OCI-LY3 (cell line): ENCODE data around the gene BLOC1S1.
A peak's percentile ranks its signal among the peaks of the same experiment; 100 is the strongest.

Source experiments
- H2AFZ ChIP-seq: fragments of 200-600, 300-600 bp; shearing (Covaris generic); 2 replicates; pipeline ENCODE4 v1.6.0; 2014; ENCODE audit warnings: antibody characterized with exemption, low read depth, low read length
- H3K27ac ChIP-seq: fragments of 200-600, 300-600 bp; sonication (generic); 2 replicates; pipeline ENCODE4 v1.5.1; 2014; ENCODE audit warnings: mild to moderate bottlenecking, low read length, moderate library complexity, mixed read lengths
- H3K27me3 ChIP-seq: fragments of 200-600, 300-600 bp; sonication (generic); 2 replicates; pipeline ENCODE4 v1.6.1; 2014; ENCODE audit warnings: low read depth, low read length, mixed read lengths
- H3K36me3 ChIP-seq: fragments of 200-600, 300-600 bp; sonication (generic); replicated peaks from 2 replicates; pipeline ENCODE3; 2014; ENCODE audit warnings: low read depth, low read length, mixed read lengths
- H3K4me1 ChIP-seq: fragments of 300-600, 200-600 bp; sonication (generic); 2 replicates; pipeline ENCODE4 v1.6.1; 2014; ENCODE audit warnings: low read length, mixed read lengths
- H3K4me2 ChIP-seq: fragments of 200-600, 300-600 bp; sonication (generic); 2 replicates; pipeline ENCODE4 v1.6.1; 2014; ENCODE audit warnings: low read length, mixed read lengths
- H3K4me3 ChIP-seq: fragments of 300-600, 200-600 bp; sonication (generic); 2 replicates; pipeline ENCODE4 v1.5.1; 2014; ENCODE audit warnings: antibody characterized with exemption, mild to moderate bottlenecking, low read length, moderate library complexity
- H3K79me2 ChIP-seq: fragments of 300-600, 200-600 bp; shearing (Covaris generic); 2 replicates; pipeline ENCODE4 v1.6.1; 2014; ENCODE audit warnings: mild to moderate bottlenecking, low read length, mixed read lengths
- H3K9ac ChIP-seq: fragments of 300-600, 200-600 bp; shearing (Covaris generic); 2 replicates; pipeline ENCODE4 v1.6.0; 2014; ENCODE audit warnings: mild to moderate bottlenecking, low read length, moderate library complexity
- H3K9me3 ChIP-seq: fragments of 200-600, 300-600 bp; shearing (Covaris generic); 2 replicates; pipeline ENCODE4 v1.6.1; 2014; ENCODE audit warnings: low read length, mixed read lengths; ENCODE audit not compliant: insufficient read depth
- H4K20me1 ChIP-seq: fragments of 200-600, 300-600 bp; sonication (generic); 2 replicates; pipeline ENCODE4 v1.6.1; 2016; ENCODE audit warnings: low read length, mixed read lengths; ENCODE audit not compliant: insufficient read depth
- EZH2phosphoT487 ChIP-seq: fragments of 200-600 bp; shearing (Covaris generic); IDR thresholded peaks from 2 replicates; pipeline ENCODE4 v1.6.1; 2018; ENCODE audit warnings: antibody characterized with exemption, mixed run types, low read depth
- TF ChIP-seq, protein P1 (sequence below): fragments of 200-600, 300-600 bp; sonication (generic); IDR thresholded peaks from 2 replicates; pipeline ENCODE4 v1.5.1; 2014; ENCODE audit warnings: antibody characterized with exemption, low read length, low read depth

Gene BLOC1S1

DNA sequence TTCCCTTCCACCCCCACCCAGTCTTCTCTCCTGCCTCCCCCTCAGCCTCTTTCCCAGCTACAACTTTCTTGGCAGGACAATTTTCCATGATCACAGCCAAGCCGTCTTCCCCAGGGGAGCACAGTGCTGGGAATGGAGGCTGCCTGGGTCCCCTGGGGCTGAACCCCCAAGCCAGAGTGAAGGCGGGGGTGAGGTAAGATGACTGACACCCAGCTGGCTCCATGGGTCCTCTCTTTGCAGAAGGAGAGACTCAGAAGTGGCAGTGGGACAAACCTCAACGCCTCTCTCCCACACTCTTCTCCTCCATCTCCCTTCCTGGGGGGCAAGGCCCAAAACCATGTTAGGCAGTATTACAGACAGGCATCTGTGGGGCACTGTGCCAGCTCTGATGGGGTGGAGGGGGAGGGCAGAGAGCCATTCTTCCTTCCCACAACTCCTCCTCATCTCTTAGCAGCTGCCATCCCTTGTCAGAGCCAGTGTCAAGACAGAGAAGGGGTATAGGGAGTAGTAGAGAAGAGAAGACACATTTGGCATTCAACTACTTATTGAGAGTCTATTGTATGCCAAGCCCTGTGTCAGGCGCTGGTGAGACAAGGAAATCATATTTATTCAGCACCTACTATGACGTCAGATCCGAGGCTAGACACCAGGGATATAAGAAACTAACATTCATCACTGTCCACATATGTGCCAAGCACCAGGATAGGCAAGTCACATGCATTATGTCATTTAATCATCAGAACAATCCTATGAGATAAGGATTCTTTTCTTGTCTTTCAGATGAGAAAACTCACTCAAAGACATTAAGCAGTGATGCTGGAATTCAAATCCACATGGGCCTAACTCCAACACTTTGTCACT, 11.7 kb upstream of the BLOC1S1 start:
- H3K79me2 ChIP-seq, result no peaks in the 10 kb centered on the region
- peaks cover 16% of the 10 kb centered on the region for H3K4me1 ChIP-seq
- peaks cover 8% of the 10 kb centered on the region for H3K27me3 ChIP-seq
- H4K20me1 ChIP-seq, result no peaks in the 10 kb centered on the region
- no peak overlapping the region for H3K4me2 ChIP-seq
- no peak overlapping the region for H3K9ac ChIP-seq
- no peaks in the 10 kb centered on the region for H3K9me3 ChIP-seq
- H2AFZ ChIP-seq, result no peak overlapping the region
- no peak overlapping the region for H3K27ac ChIP-seq
- H3K4me3 ChIP-seq, result no peak overlapping the region
- TF ChIP-seq EZH2phosphoT487, result no peak
- TF ChIP-seq, protein P1, sequence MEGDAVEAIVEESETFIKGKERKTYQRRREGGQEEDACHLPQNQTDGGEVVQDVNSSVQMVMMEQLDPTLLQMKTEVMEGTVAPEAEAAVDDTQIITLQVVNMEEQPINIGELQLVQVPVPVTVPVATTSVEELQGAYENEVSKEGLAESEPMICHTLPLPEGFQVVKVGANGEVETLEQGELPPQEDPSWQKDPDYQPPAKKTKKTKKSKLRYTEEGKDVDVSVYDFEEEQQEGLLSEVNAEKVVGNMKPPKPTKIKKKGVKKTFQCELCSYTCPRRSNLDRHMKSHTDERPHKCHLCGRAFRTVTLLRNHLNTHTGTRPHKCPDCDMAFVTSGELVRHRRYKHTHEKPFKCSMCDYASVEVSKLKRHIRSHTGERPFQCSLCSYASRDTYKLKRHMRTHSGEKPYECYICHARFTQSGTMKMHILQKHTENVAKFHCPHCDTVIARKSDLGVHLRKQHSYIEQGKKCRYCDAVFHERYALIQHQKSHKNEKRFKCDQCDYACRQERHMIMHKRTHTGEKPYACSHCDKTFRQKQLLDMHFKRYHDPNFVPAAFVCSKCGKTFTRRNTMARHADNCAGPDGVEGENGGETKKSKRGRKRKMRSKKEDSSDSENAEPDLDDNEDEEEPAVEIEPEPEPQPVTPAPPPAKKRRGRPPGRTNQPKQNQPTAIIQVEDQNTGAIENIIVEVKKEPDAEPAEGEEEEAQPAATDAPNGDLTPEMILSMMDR, result no peak
- no peaks in the 10 kb centered on the region for H3K36me3 ChIP-seq

DNA sequence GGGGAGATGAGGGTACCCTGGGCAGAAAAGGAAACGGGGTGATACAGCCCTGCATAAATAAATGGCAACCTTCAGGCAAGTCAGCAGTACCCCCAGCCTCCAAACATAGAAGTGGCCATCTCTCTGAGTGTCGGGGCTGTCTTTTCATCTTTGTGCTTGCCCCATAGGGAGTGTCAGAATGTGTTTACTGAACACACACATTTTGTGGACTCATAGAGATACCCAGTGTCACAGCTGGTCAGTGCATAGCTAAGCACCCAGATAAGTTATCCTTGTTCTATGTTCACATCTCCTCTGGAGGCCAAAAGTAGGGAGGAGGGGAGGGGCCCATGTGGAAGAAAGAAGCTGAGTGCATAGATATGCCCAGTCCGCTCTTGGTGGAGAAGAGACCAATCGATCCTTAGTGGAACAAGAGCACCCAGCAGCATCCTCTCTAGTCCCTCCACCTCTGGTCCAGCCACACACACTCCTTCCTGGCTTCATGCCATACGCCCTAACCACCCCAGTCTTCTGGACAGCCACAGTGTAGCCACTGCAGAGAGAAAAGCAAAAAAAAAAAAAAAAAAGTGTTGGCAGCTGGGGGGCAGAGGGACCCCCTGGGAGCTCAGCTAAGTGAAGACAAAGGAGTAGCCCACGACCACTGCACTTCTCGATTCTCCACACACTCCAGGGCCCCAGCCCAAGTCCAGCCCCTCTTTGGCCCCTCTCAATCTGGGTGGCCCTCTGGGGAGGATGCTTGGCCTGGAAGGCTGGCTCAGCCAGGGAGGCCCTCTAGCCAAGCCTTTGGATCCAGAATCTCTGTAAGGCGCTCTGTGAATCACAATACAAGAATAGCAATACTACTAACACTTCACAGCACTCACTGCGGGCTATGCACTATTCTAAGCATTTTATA, 10.8 kb upstream of the BLOC1S1 start:
- Histone ChIP-seq H3K27me3 (peaks cover 16% of the 10 kb centered on the region), H2AFZ (no peak overlapping the region), H3K4me1 (peaks cover 17% of the 10 kb centered on the region), H3K9ac (no peak overlapping the region), H3K4me3 (no peak overlapping the region), H4K20me1 (no peaks in the 10 kb centered on the region), H3K4me2 (no peak overlapping the region), H3K36me3 (no peaks in the 10 kb centered on the region), H3K79me2 (no peaks in the 10 kb centered on the region), H3K27ac (no peak overlapping the region), H3K9me3 (no peaks in the 10 kb centered on the region)
- no peak for TF ChIP-seq EZH2phosphoT487
- TF ChIP-seq, protein P1, result no peak

DNA sequence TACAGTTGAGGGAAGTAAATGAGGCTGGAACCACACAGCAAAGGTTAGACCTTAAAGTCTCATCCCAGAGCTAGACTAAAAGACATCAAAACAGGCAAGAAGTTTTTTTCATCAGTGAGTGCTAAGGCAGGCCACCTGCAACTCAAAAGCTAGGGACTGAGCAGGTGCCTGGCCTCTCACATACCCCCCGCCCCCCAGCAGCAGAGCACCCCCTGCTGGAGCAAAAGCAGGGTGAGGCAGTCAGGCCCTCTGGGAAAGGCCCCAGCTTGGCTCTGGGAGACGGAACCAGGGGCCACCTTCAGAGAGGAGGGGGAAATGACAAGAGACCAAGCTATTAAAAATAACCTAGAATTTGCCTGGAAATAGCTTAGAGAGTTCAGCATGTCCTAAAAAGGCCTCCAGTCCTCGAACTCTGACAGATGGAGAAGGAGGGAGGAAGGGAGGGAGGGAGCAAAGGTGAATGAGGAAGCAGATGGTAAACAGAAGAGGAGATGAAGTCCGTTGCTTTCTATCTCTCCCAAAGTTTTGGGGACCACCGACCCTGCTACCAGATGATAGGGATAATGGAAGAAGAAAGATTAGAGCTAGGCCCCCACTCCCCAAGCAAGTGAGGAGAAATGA, 10.0 kb upstream of the BLOC1S1 start:
- Histone ChIP-seq H2AFZ (no peak overlapping the region), H3K4me1 (peaks cover 17% of the 10 kb centered on the region), H3K36me3 (no peaks in the 10 kb centered on the region), H3K9ac (no peak overlapping the region), H3K27ac (no peak overlapping the region), H3K4me2 (no peak overlapping the region), H3K27me3 (peaks cover 20% of the 10 kb centered on the region), H4K20me1 (no peaks in the 10 kb centered on the region), H3K4me3 (no peak overlapping the region), H3K9me3 (no peaks in the 10 kb centered on the region), H3K79me2 (no peaks in the 10 kb centered on the region)
- TF ChIP-seq, protein P1, result peak; percentile 60
- no peak for TF ChIP-seq EZH2phosphoT487
